Trophoblast cell (in vitro differentiated cells and primary cell): ENCODE results near the gene MKNK2.
A peak's percentile ranks its signal among the peaks of the same experiment; 100 is the strongest.

Experiments
- DNase-seq, 2 donors: peaks; one replicate each; pipeline ENCODE4 v3.0.0-alpha.2; 2016
- H2AFZ ChIP-seq: 2 replicates; pipeline ENCODE4 v1.6.1; 2013; ENCODE audit warnings: low read length, moderate library complexity, mild to moderate bottlenecking; ENCODE audit not compliant: insufficient read depth, poor library complexity
- H2AK5ac ChIP-seq: 2 replicates; pipeline ENCODE4 v1.6.1; 2013; ENCODE audit warnings: mild to moderate bottlenecking, low read length
- H2BK120ac ChIP-seq: 2 replicates; pipeline ENCODE4 v1.6.1; 2013; ENCODE audit warnings: low read length, mild to moderate bottlenecking, moderate library complexity; ENCODE audit not compliant: insufficient read depth, poor library complexity
- H2BK12ac ChIP-seq: 2 replicates; pipeline ENCODE4 v1.6.1; 2013; ENCODE audit warnings: mild to moderate bottlenecking, low read length, moderate library complexity
- H2BK5ac ChIP-seq: 2 replicates; pipeline ENCODE4 v1.6.1; 2013; ENCODE audit warnings: low read length, low read depth, moderate library complexity, mild to moderate bottlenecking; ENCODE audit not compliant: poor library complexity
- H3K14ac ChIP-seq: 2 replicates; pipeline ENCODE4 v1.6.1; 2013; ENCODE audit warnings: mild to moderate bottlenecking, low read length
- H3K18ac ChIP-seq: 2 replicates; pipeline ENCODE4 v1.6.1; 2013; ENCODE audit warnings: mild to moderate bottlenecking, low read length
- H3K23ac ChIP-seq: 2 replicates; pipeline ENCODE4 v1.6.1; 2013; ENCODE audit warnings: low read length
- H3K27ac ChIP-seq: 2 replicates; pipeline ENCODE4 v1.5.1; 2013; ENCODE audit warnings: low read depth, mild to moderate bottlenecking, inconsistent platforms, low read length, moderate library complexity
- H3K27me3 ChIP-seq: 2 replicates; pipeline ENCODE4 v1.6.1; 2013; ENCODE audit warnings: inconsistent platforms, mild to moderate bottlenecking, low read length, moderate library complexity; ENCODE audit not compliant: insufficient read depth
- H3K36me3 ChIP-seq, 2 experiments: 1 replicate in 1 of 2; 2 replicates in 1 of 2; pipeline ENCODE4 v1.6.1; 2013; ENCODE audit warnings: low read length in 2 of 2, mild to moderate bottlenecking in 2 of 2, moderate library complexity in 1 of 2; ENCODE audit not compliant: insufficient read depth in 2 of 2, control insufficient read depth in 1 of 2
- H3K4ac ChIP-seq: 2 replicates; pipeline ENCODE4 v1.6.1; 2013; ENCODE audit warnings: low read depth, mild to moderate bottlenecking, low read length, moderate library complexity
- H3K4me1 ChIP-seq, 2 experiments: 1 replicate in 1 of 2; 2 replicates in 1 of 2; pipeline ENCODE4 v1.6.1; 2013; ENCODE audit warnings: low read length in 2 of 2, mild to moderate bottlenecking in 2 of 2, moderate library complexity in 1 of 2; ENCODE audit not compliant: insufficient read depth in 2 of 2, control insufficient read depth in 1 of 2
- H3K4me2 ChIP-seq: 2 replicates; pipeline ENCODE4 v1.6.1; 2013; ENCODE audit warnings: inconsistent platforms, mild to moderate bottlenecking, low read length, moderate library complexity
- H3K4me3 ChIP-seq: 2 replicates; pipeline ENCODE4 v1.5.1; 2013; ENCODE audit warnings: mild to moderate bottlenecking, low read depth, low read length, inconsistent platforms
- H3K79me1 ChIP-seq: one replicate; pipeline ENCODE4 v1.6.1; 2013; ENCODE audit warnings: low read length
- H3K79me2 ChIP-seq: 2 replicates; pipeline ENCODE4 v1.6.1; 2013; ENCODE audit warnings: low read length, mild to moderate bottlenecking; ENCODE audit not compliant: control insufficient read depth, insufficient read depth, poor library complexity
- H3K9ac ChIP-seq: 2 replicates; pipeline ENCODE4 v1.6.1; 2013; ENCODE audit warnings: mild to moderate bottlenecking, low read length
- H3K9me3 ChIP-seq: 2 replicates; pipeline ENCODE4 v1.6.1; 2013; ENCODE audit warnings: low read depth, mild to moderate bottlenecking, control low read depth, inconsistent platforms, low read length; ENCODE audit not compliant: insufficient read depth
- H4K12ac ChIP-seq: 2 replicates; pipeline ENCODE4 v1.6.1; 2013; ENCODE audit warnings: low read depth, mild to moderate bottlenecking, low read length, moderate library complexity
- H4K8ac ChIP-seq: 2 replicates; pipeline ENCODE4 v1.6.1; 2013; ENCODE audit warnings: low read depth, mild to moderate bottlenecking, low read length, moderate library complexity
- H4K91ac ChIP-seq: one replicate; pipeline ENCODE4 v1.6.1; 2013; ENCODE audit warnings: low read depth, mild to moderate bottlenecking, low read length, moderate library complexity
- WGBS: extraction: QIAGEN DNeasy Blood & Tissue Kit; methylation state at CpG from one replicate; pipeline ENCODE4 v1.1.7; 2013; ENCODE audit warnings: missing lambda C conversion rate; ENCODE audit not compliant: insufficient read length, insufficient coverage; ENCODE audit errors: extremely low coverage; 5-methylcytosine and 5-hydroxymethylcytosine counted together

MKNK2 gene

DNA sequence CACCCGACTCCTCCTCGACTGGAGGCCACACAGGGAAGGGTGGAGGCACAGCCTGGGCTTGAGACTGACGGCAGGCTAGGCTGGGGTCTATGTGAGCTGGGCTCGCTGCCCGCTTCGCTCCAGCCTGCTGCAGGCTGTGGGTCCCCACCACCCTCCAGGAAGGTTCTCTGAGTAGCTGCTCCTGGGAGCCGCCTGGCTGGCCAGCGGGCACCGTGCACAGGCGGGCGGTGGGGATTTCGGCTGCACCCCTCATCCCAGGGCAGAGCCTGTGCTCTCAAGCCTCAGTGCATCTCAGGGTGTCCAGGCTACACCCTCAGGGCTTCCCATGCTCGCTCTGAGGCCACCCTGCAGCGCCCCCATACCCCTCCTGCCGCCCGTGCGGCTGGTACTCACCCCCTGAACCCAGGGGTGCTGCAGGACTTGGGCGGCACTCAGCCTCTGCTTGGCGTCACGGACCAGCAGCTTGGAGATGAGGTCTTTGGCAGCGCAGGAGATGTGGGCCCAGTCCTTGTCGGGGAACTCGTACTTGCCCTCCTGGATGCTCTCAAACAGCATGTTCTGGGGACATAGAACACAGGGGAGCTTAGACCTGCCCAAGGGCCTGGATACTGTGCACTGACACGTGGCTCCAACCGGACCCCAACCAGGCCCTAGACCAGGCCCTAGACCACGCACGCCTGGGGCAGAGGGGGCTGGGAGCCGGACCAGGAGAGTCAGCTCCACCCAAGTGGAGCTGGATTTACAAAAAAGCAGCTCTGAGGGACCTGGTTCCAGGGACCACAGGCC lies 10.2 kb downstream of the MKNK2 start:
- Histone ChIP-seq H3K27me3 (no peaks in the 10 kb centered on the region), H2BK12ac (peak overlapping the region; percentile 19), H2BK120ac (peak overlapping the region; percentile 50), H3K9ac (no peak overlapping the region), H3K18ac (peak overlapping the region; percentile 8), H3K27ac (no peak overlapping the region), H3K79me1 (peaks cover 13% of the 10 kb centered on the region), H3K23ac (no peak overlapping the region), H2BK5ac (no peak overlapping the region), H3K4me2 (no peak overlapping the region), H2AFZ (no peak overlapping the region), H4K91ac (peak overlapping the region; percentile 95), H2AK5ac (no peak overlapping the region), H3K36me3 (peaks cover 67 to 70% of the 10 kb centered on the region in 2 experiments), H3K79me2 (peaks cover 4% of the 10 kb centered on the region), H4K12ac (no peak overlapping the region), H3K4me3 (no peak overlapping the region), H3K9me3 (peaks cover 1% of the 10 kb centered on the region), H3K4ac (no peak overlapping the region), H3K14ac (no peak overlapping the region), H4K8ac (peak overlapping the region; percentile 2), H3K4me1 (peaks cover 13 to 14% of the 10 kb centered on the region in 2 experiments)
- WGBS = no CpG with 5 or more reads among the region's 28 CpGs
- no peak for DNase-seq

DNA sequence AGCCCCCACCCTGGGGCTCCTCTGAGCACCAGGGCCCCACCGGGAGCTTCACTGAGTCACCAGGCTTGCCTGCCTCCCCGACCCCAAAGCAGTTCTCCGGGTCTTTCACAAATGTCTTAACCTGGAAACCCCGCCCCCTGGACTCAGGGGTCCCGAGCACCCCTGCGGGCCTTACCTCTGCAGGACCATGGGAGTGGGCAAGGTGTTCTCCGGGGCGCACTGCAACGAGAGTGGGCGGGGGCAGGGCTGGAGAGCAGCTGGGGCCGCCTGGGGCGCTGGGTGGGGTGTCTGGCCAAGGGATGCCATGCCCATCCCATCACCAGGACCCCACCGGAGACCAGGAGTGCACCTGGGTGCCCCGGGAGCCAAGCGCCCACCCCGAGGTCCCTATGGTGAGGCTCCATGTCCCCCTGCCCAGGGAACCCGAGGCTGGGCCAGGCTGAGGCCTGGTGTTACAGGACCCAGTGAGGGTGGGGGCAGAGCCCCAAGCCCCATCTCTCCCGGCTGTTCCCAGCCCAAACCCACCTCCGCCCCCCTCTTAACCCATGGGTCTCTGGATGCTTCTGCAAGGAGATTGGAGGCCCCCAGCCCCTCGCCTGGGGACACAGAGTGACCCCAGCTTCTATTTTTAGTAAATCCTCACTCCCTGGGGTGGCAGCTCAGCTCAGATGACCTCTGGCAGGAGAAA lies 10.9 kb downstream of the MKNK2 start:
- Histone ChIP-seq H4K12ac (no peak overlapping the region), H3K14ac (no peak overlapping the region), H3K4me1 (peaks cover 13 to 14% of the 10 kb centered on the region in 2 experiments), H3K4me3 (no peak overlapping the region), H3K79me2 (peaks cover 4% of the 10 kb centered on the region), H3K79me1 (peaks cover 13% of the 10 kb centered on the region), H3K18ac (no peak overlapping the region), H2BK5ac (no peak overlapping the region), H3K9me3 (peaks cover 9% of the 10 kb centered on the region), H2AK5ac (no peak overlapping the region), H3K27me3 (no peaks in the 10 kb centered on the region), H3K4ac (no peak overlapping the region), H4K8ac (no peak overlapping the region), H3K27ac (no peak overlapping the region), H4K91ac (no peak overlapping the region), H2BK120ac (no peak overlapping the region), H2BK12ac (no peak overlapping the region), H3K4me2 (no peak overlapping the region), H3K23ac (no peak overlapping the region), H3K9ac (no peak overlapping the region), H2AFZ (no peak overlapping the region), H3K36me3 (peaks cover 60 to 63% of the 10 kb centered on the region in 2 experiments)
- DNase-seq = no peak
- no CpG with 5 or more reads among the region's 20 CpGs for WGBS

- Histone ChIP-seq H3K4me1 (peaks cover 13 to 14% of the 10 kb centered on the region in 2 experiments), H2BK12ac (no peak overlapping the region), H4K8ac (no peak overlapping the region), H3K36me3 (peaks cover 52 to 56% of the 10 kb centered on the region in 2 experiments), H2BK5ac (no peak overlapping the region), H3K4ac (no peak overlapping the region), H3K4me2 (no peak overlapping the region), H3K23ac (no peak overlapping the region), H4K91ac (no peak overlapping the region), H3K9ac (peak overlapping the region; percentile 30), H3K18ac (no peak overlapping the region), H4K12ac (no peak overlapping the region), H3K79me2 (peaks cover 4% of the 10 kb centered on the region), H2BK120ac (no peak overlapping the region), H3K9me3 (peaks cover 11% of the 10 kb centered on the region), H3K79me1 (peaks cover 13% of the 10 kb centered on the region), H3K14ac (no peak overlapping the region), H2AFZ (no peak overlapping the region), H2AK5ac (no peak overlapping the region), H3K27ac (no peak overlapping the region), H3K27me3 (no peaks in the 10 kb centered on the region), H3K4me3 (peak overlapping the region; percentile 29)
- no peak for DNase-seq
- WGBS = no CpG with 5 or more reads among the region's 30 CpGs
Measured at GRCh38 chr19:2039089-2039958, 11.7 kb downstream of the MKNK2 start.
